IMR-90 (cell line): ENCODE results near the gene ERVFRD-1. TPM values are rescaled to one million over a fixed set of nuclear protein-coding genes. Genes with fewer than 3 reads are reported as not detected.
A peak's percentile ranks its signal among the peaks of the same experiment; 100 is the strongest.

Experiments
- ATAC-seq: fragments of 200-7000 bp; cut with Tn5 transposase; 2 replicates; pipeline ENCODE4 v1.9.1; 2020; ENCODE audit warnings: low read depth, mild to moderate bottlenecking, moderate library complexity
- BruUV-seq: library from RNA; stranded (reverse); fragments of 400-500 nt; replicated peaks from 2 replicates; lab custom pipeline; 2021; lab: Mats Ljungman, UMichigan
- CTCF ChIA-PET: fragments of 300-600 bp; formaldehyde crosslinking; extraction: SDS; loops from one replicate; lab custom pipeline; 2021; ENCODE audit warnings: antibody characterized with exemption; lab: Yijun Ruan, JAX
- POLR2A ChIA-PET: fragments of 300-600 bp; sonication (Branson Sonifier 250); formaldehyde crosslinking; loops from one replicate; lab custom pipeline; 2022; ENCODE audit warnings: antibody characterized with exemption; ENCODE audit not compliant: unreplicated experiment; lab: Charles Lee
- DNase-seq: peaks from one replicate; pipeline ENCODE4 v3.0.0; 2013
- H2AFZ ChIP-seq: replicated peaks from 2 replicates; pipeline ENCODE3; 2013; ENCODE audit warnings: low read length, mild to moderate bottlenecking; ENCODE audit not compliant: poor library complexity
- H2AK5ac ChIP-seq: 2 replicates; pipeline ENCODE4 v1.6.1; 2013; ENCODE audit warnings: low read depth, low read length, inconsistent platforms
- H2AK9ac ChIP-seq: replicated peaks from 2 replicates; pipeline ENCODE3; 2013; ENCODE audit warnings: mild to moderate bottlenecking, low read depth, low read length, moderate library complexity; ENCODE audit not compliant: poor library complexity
- H2BK120ac ChIP-seq: 2 replicates; pipeline ENCODE4 v1.6.1; 2013; ENCODE audit warnings: low read depth, low read length, inconsistent platforms
- H2BK15ac ChIP-seq: 3 replicates; pipeline ENCODE4 v1.6.1; 2013; ENCODE audit warnings: low read depth, low read length, inconsistent platforms
- H2BK20ac ChIP-seq: 2 replicates; pipeline ENCODE4 v1.6.1; 2013; ENCODE audit warnings: low read depth, mild to moderate bottlenecking, inconsistent platforms, low read length, moderate library complexity
- H2BK5ac ChIP-seq: 2 replicates; pipeline ENCODE4 v1.6.1; 2013; ENCODE audit warnings: mild to moderate bottlenecking, low read depth, low read length, inconsistent platforms; ENCODE audit not compliant: poor library complexity, severe bottlenecking
- H3K14ac ChIP-seq: replicated peaks from 2 replicates; pipeline ENCODE4 v1.6.1; 2013; ENCODE audit warnings: low read depth, low read length, inconsistent platforms
- H3K18ac ChIP-seq: 2 replicates; pipeline ENCODE4 v1.6.1; 2013; ENCODE audit warnings: low read depth, low read length, control low read depth
- H3K23ac ChIP-seq: 2 replicates; pipeline ENCODE4 v1.6.1; 2013; ENCODE audit warnings: low read depth, low read length, inconsistent platforms
- H3K27ac ChIP-seq: 2 replicates; pipeline ENCODE4 v1.5.1; 2013; ENCODE audit warnings: mild to moderate bottlenecking, control low read depth, low read length; ENCODE audit not compliant: insufficient read depth
- H3K27me3 ChIP-seq: 2 replicates; pipeline ENCODE4 v1.6.1; 2013; ENCODE audit warnings: low read length; ENCODE audit not compliant: control insufficient read depth, insufficient read depth
- H3K36me3 ChIP-seq: 2 replicates; pipeline ENCODE4 v1.6.1; 2013; ENCODE audit warnings: low read length, mixed read lengths; ENCODE audit not compliant: control insufficient read depth, insufficient read depth
- H3K4ac ChIP-seq: 2 replicates; pipeline ENCODE4 v1.6.1; 2013; ENCODE audit warnings: low read depth, low read length, inconsistent platforms
- H3K4me1 ChIP-seq: 2 replicates; pipeline ENCODE4 v1.6.1; 2013; ENCODE audit warnings: low read length, mixed read lengths; ENCODE audit not compliant: control insufficient read depth, insufficient read depth
- H3K4me2 ChIP-seq: 2 replicates; pipeline ENCODE4 v1.6.1; 2013; ENCODE audit warnings: low read depth, mild to moderate bottlenecking, control low read depth, low read length, moderate library complexity
- H3K4me3 ChIP-seq: 2 replicates; pipeline ENCODE4 v1.5.1; 2013; ENCODE audit warnings: low read depth, mild to moderate bottlenecking, control low read depth, low read length, moderate library complexity; ENCODE audit not compliant: insufficient read depth
- H3K56ac ChIP-seq: 2 replicates; pipeline ENCODE4 v1.6.1; 2013; ENCODE audit warnings: low read length, inconsistent platforms; ENCODE audit not compliant: insufficient read depth; ENCODE audit errors: extremely low read depth
- H3K79me1 ChIP-seq, 2 experiments: 2 replicates each; pipeline ENCODE4 v1.6.1; 2013; ENCODE audit warnings: low read length in 2 of 2, inconsistent platforms in 1 of 2, low read depth in 1 of 2
- H3K9ac ChIP-seq: 2 replicates; pipeline ENCODE4 v1.6.1; 2013; ENCODE audit warnings: low read depth, low read length, control low read depth
- H3K9me1 ChIP-seq: 2 replicates; pipeline ENCODE4 v1.6.1; 2013; ENCODE audit warnings: low read length, inconsistent platforms; ENCODE audit not compliant: insufficient read depth
- H3K9me3 ChIP-seq: 2 replicates; pipeline ENCODE4 v1.6.1; 2013; ENCODE audit warnings: low read length; ENCODE audit not compliant: control insufficient read depth, insufficient read depth
- H4K20me1 ChIP-seq: 2 replicates; pipeline ENCODE4 v1.6.1; 2013; ENCODE audit warnings: low read length, inconsistent platforms; ENCODE audit not compliant: insufficient read depth
- H4K5ac ChIP-seq: 2 replicates; pipeline ENCODE4 v1.6.1; 2013; ENCODE audit warnings: mild to moderate bottlenecking, low read depth, low read length, control low read depth
- H4K8ac ChIP-seq, 2 experiments: 2 replicates each; pipeline ENCODE4 v1.6.1; 2013; ENCODE audit warnings: low read depth in 2 of 2, low read length in 2 of 2, control low read depth in 1 of 2, inconsistent platforms in 1 of 2
- H4K91ac ChIP-seq: 2 replicates; pipeline ENCODE4 v1.6.1; 2013; ENCODE audit warnings: low read depth, low read length, inconsistent platforms; ENCODE audit not compliant: insufficient read depth
- CEBPB ChIP-seq: IDR thresholded peaks from 2 replicates; pipeline ENCODE4 v1.6.1; 2012; ENCODE audit warnings: low read depth, low read length, improper control_type of control experiment
- CHD1 ChIP-seq: IDR thresholded peaks from 2 replicates; pipeline ENCODE4 v1.6.1; 2012; ENCODE audit warnings: low read depth, low read length, improper control_type of control experiment
- ELK1 ChIP-seq: fragments of 150-350 bp; IDR thresholded peaks from 2 replicates; pipeline ENCODE4 v1.6.1; 2016; ENCODE audit warnings: low read depth, mild to moderate bottlenecking, low read length, moderate library complexity, borderline replicate concordance
- MAFK ChIP-seq: IDR thresholded peaks from 2 replicates; pipeline ENCODE4 v1.6.1; 2012; ENCODE audit warnings: low read depth, low read length, improper control_type of control experiment
- MAZ ChIP-seq: IDR thresholded peaks from 2 replicates; pipeline ENCODE4 v1.6.1; 2012; ENCODE audit warnings: low read depth, mild to moderate bottlenecking, low read length, improper control_type of control experiment, moderate library complexity, borderline replicate concordance
- MXI1 ChIP-seq: IDR thresholded peaks from 2 replicates; pipeline ENCODE4 v1.6.1; 2012; ENCODE audit warnings: low read depth, mild to moderate bottlenecking, low read length, moderate library complexity, borderline replicate concordance
- NFE2L2 ChIP-seq: fragments of 150-350 bp; IDR thresholded peaks from 2 replicates; pipeline ENCODE4 v1.6.1; 2016; ENCODE audit warnings: low read depth, mild to moderate bottlenecking, low read length
- RCOR1 ChIP-seq: IDR thresholded peaks from 2 replicates; pipeline ENCODE4 v1.6.1; 2012; ENCODE audit warnings: mild to moderate bottlenecking, low read length, improper control_type of control experiment; ENCODE audit not compliant: insufficient replicate concordance
- RFX5 ChIP-seq: IDR thresholded peaks from 2 replicates; pipeline ENCODE4 v1.8.0; 2012; ENCODE audit warnings: low read depth, mild to moderate bottlenecking, low read length, moderate library complexity
- SMC3 ChIP-seq: fragments of 150-350 bp; IDR thresholded peaks from 2 replicates; pipeline ENCODE4 v1.6.1; 2016; ENCODE audit warnings: low read depth, mild to moderate bottlenecking, antibody characterized with exemption, low read length, moderate library complexity
- WGBS, 2 experiments: methylation state at CpG; one replicate each; pipeline versions ENCODE4 v1.1.5 to v1.1.7; 2013; ENCODE audit warnings: missing lambda C conversion rate in 2 of 2; ENCODE audit not compliant: insufficient read length in 1 of 2; ENCODE audit errors: extremely low coverage in 2 of 2; 5-methylcytosine and 5-hydroxymethylcytosine counted together
- dilution Hi-C: fragments of 300-500 bp; cut with HindIII; formaldehyde crosslinking; loops from one replicate; pipeline ENCODE4 v1.14.3; 2018; ENCODE audit warnings: low sequenced_read_pairs; ENCODE audit not compliant: unreplicated experiment
- in situ Hi-C: fragments of 300-500 bp; cut with MboI; formaldehyde crosslinking; loops from 3 replicates; pipeline ENCODE4 v1.14.3; 2019; ENCODE audit warnings: low sequenced_read_pairs, inconsistent platforms, mixed read lengths
- intact Hi-C: fragments of 100-400 bp; cut with micrococcal nuclease; formaldehyde crosslinking; loops from 2 replicates; pipeline ENCODE4 v1.10.0; 2022
- polyA plus RNA-seq, 3 experiments: library from polyadenylated mRNA; depleted of rRNA; stranded (reverse); fragments of >200 nt; gene quantifications; 2 replicates each; pipeline ENCODE4 v1.2.3, GENCODE V29; 2012; ENCODE audit warnings: low replicate concordance in 1 of 3
- total RNA-seq: library from RNA; depleted of rRNA; stranded (reverse); fragments of >200 nt; gene quantifications from 2 replicates; pipeline ENCODE4 v1.2.3, GENCODE V29; 2012

Gene ERVFRD-1
- total and polyA plus RNA-seq, 2 of the 4 experiments (the other 2 are of a cell fraction): not detected

- no peak overlapping the region for H3K56ac ChIP-seq
- no peaks in the 10 kb centered on the region for H3K27me3 ChIP-seq
- H3K9me1 ChIP-seq: 0 out of 2 replicates have a peak, but pooled peaks cover 3% of the 10 kb centered on the region
- H2AK5ac ChIP-seq: no peak overlapping the region
- peaks cover 38 to 59% of the 10 kb centered on the region in 2 experiments for H3K79me1 ChIP-seq
- H3K14ac ChIP-seq: no peak overlapping the region
- H2BK20ac ChIP-seq: no peak overlapping the region
- no peak overlapping the region for H3K9ac ChIP-seq
- H2AK9ac ChIP-seq: no peak overlapping the region
- H3K27ac ChIP-seq: no peak overlapping the region
- no peak overlapping the region for H2BK120ac ChIP-seq
- no peak overlapping the region for H3K18ac ChIP-seq
- H3K4me3 ChIP-seq: no peak overlapping the region
- POLR2A ChIA-PET: no interaction called here
- no peaks in the 10 kb centered on the region for H3K36me3 ChIP-seq
- no peak overlapping the region for H4K5ac ChIP-seq
- H3K9me3 ChIP-seq: no peaks in the 10 kb centered on the region
- H2BK5ac ChIP-seq: no peak overlapping the region
- WGBS, 2 experiments: 80% methylated on average over 1 of the region's 2 CpGs; no CpG with 5 or more reads in 1 of the 2 experiments
- dilution Hi-C loops (no loop called here), in situ Hi-C loops (no loop called here), intact Hi-C loops (no loop called here)
- H4K8ac ChIP-seq: no peak overlapping the region
- no peak overlapping the region for H3K23ac ChIP-seq
- no peak overlapping the region for H2BK15ac ChIP-seq
- peaks cover 24% of the 10 kb centered on the region for H4K20me1 ChIP-seq
- H3K4me2 ChIP-seq: no peak overlapping the region
- ATAC-seq (no peak; the same call in 1 of the 2 replicates), DNase-seq (peak; percentile 23)
- CTCF ChIA-PET: interaction anchor here (0.5 kb wide), 1 partner anchor 1497 kb away, joined by 3 read pairs; no protein-coding TSS in a partner anchor
- H3K4ac ChIP-seq: no peak overlapping the region
- BruUV-seq: no TSS peak
- no peak overlapping the region for H4K91ac ChIP-seq
- no peak overlapping the region for H2AFZ ChIP-seq
- no peaks in the 10 kb centered on the region; the same call in 1 of the 2 replicates for H3K4me1 ChIP-seq
- TF ChIP-seq RCOR1: no peak
- no peak for TF ChIP-seq MXI1
- TF ChIP-seq RFX5: no peak
- TF ChIP-seq CHD1: no peak
- TF ChIP-seq NFE2L2: no peak
- no peak for TF ChIP-seq ELK1
- TF ChIP-seq MAZ: no peak
- no peak for TF ChIP-seq CEBPB
- TF ChIP-seq SMC3: no peak
- no peak for TF ChIP-seq MAFK
Observed at GRCh38 chr6:11126876-11127275, 15.4 kb upstream of the ERVFRD-1 start.
